ENCODE data around the gene TTPAL.

DNA sequence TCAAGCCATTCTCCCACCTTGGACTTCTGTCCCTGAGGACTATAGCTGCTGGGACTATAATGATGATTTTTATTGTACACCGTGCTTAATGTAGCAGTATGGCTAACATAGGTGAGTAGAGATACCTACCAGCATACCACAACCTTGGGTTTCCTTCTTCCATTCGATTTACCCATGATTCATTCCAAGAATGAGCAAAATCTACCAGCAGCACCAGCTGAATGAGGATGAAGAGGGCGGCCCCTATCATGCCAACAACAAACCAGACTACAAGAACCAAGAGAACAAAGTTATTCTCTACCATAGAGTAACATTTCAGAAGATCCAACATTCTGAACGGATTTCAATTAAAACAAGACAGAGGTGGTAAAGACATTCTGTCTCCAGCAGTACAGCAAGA is 34.1 kb downstream of the TTPAL start:
- no peak for TF ChIP-seq EZH2 (IDR thresholded peaks at IDR 0.05; ENCODE audit: low read length, unreplicated experiment)
- TF ChIP-seq, protein P1, sequence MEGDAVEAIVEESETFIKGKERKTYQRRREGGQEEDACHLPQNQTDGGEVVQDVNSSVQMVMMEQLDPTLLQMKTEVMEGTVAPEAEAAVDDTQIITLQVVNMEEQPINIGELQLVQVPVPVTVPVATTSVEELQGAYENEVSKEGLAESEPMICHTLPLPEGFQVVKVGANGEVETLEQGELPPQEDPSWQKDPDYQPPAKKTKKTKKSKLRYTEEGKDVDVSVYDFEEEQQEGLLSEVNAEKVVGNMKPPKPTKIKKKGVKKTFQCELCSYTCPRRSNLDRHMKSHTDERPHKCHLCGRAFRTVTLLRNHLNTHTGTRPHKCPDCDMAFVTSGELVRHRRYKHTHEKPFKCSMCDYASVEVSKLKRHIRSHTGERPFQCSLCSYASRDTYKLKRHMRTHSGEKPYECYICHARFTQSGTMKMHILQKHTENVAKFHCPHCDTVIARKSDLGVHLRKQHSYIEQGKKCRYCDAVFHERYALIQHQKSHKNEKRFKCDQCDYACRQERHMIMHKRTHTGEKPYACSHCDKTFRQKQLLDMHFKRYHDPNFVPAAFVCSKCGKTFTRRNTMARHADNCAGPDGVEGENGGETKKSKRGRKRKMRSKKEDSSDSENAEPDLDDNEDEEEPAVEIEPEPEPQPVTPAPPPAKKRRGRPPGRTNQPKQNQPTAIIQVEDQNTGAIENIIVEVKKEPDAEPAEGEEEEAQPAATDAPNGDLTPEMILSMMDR (conservative IDR thresholded peaks at IDR 0.05; ENCODE audit: low read depth, low read length), result no peak
- TF ChIP-seq EZH2phosphoT487 (IDR thresholded peaks at IDR 0.05; ENCODE audit: borderline replicate concordance, low read length), result no peak
